ENCODE measurements around the gene ZNF708.
"Not testable (repeated sequence)": the region's sequence is repeated elsewhere in the genome, so short reads cannot be mapped to it uniquely, and the experiment has no call there.

The ZNF708 gene

GRCh38 chr19:21321134-21321533 lies 8.1 kb downstream of the ZNF708 start:
- no peak overlapping the region for H3K4me3 ChIP-seq (ENCODE audit: low read depth in 1 of 2, low read length in 2 of 2)
- no peak overlapping the region for H3K27ac ChIP-seq (ENCODE audit: low read length)
- H3K9me3 ChIP-seq (ENCODE audit: control insufficient read depth in 1 of 2, low read length in 2 of 2) = no peaks in the 10 kb centered on the region
- no peaks in the 10 kb centered on the region for H3K27me3 ChIP-seq (ENCODE audit: low read depth, low read length)
- peaks cover 0 to 3% of the 10 kb centered on the region in 2 donors for H3K36me3 ChIP-seq (ENCODE audit: control insufficient read depth in 1 of 2, insufficient read depth in 2 of 2, low read length in 2 of 2)
- H3K4me1 ChIP-seq (ENCODE audit: control insufficient read depth in 1 of 2, insufficient read depth in 2 of 2, low read length in 2 of 2) = peaks cover 3 to 21% of the 10 kb centered on the region in 2 donors

- H3K27ac ChIP-seq (ENCODE audit: low read length) = no peak overlapping the region
- H3K9me3 ChIP-seq (ENCODE audit: control insufficient read depth in 1 of 2, low read length in 2 of 2) = no peaks in the 10 kb centered on the region
- H3K4me3 ChIP-seq (ENCODE audit: low read depth in 1 of 2, low read length in 2 of 2) = no peak overlapping the region
- H3K36me3 ChIP-seq (ENCODE audit: control insufficient read depth in 1 of 2, insufficient read depth in 2 of 2, low read length in 2 of 2) = no peaks in the 10 kb centered on the region
- no peaks in the 10 kb centered on the region for H3K27me3 ChIP-seq (ENCODE audit: low read depth, low read length)
- H3K4me1 ChIP-seq (ENCODE audit: control insufficient read depth in 1 of 2, insufficient read depth in 2 of 2, low read length in 2 of 2) = peaks cover 3 to 19% of the 10 kb centered on the region in 2 donors
Measured at GRCh38 chr19:21317821-21318220, 11.4 kb downstream of the ZNF708 start.

- H3K27me3 ChIP-seq (ENCODE audit: low read depth, low read length) = no peaks in the 10 kb centered on the region
- peak overlapping the region; percentile 64 for H3K27ac ChIP-seq (ENCODE audit: low read length)
- H3K4me1 ChIP-seq (ENCODE audit: control insufficient read depth in 1 of 2, insufficient read depth in 2 of 2, low read length in 2 of 2) = peaks cover 3 to 22% of the 10 kb centered on the region in 2 donors
- H3K4me3 ChIP-seq (ENCODE audit: low read depth in 1 of 2, low read length in 2 of 2) = no peak overlapping the region
- H3K9me3 ChIP-seq (ENCODE audit: control insufficient read depth in 1 of 2, low read length in 2 of 2) = no peaks in the 10 kb centered on the region
- peaks cover 0 to 3% of the 10 kb centered on the region in 2 donors for H3K36me3 ChIP-seq (ENCODE audit: control insufficient read depth in 1 of 2, insufficient read depth in 2 of 2, low read length in 2 of 2)
Measured at GRCh38 chr19:21314676-21315075, 14.5 kb downstream of the ZNF708 start.

GRCh38 chr19:21312807-21313206 lies 16.4 kb downstream of the ZNF708 start:
- not testable (repeated sequence) for H3K27ac ChIP-seq (ENCODE audit: low read length); H3K36me3 ChIP-seq (ENCODE audit: control insufficient read depth in 1 of 2, insufficient read depth in 2 of 2, low read length in 2 of 2)
- H3K4me1 ChIP-seq (ENCODE audit: control insufficient read depth in 1 of 2, insufficient read depth in 2 of 2, low read length in 2 of 2) = peaks cover under 1 to 17% of the 10 kb centered on the region in 2 donors

DNA sequence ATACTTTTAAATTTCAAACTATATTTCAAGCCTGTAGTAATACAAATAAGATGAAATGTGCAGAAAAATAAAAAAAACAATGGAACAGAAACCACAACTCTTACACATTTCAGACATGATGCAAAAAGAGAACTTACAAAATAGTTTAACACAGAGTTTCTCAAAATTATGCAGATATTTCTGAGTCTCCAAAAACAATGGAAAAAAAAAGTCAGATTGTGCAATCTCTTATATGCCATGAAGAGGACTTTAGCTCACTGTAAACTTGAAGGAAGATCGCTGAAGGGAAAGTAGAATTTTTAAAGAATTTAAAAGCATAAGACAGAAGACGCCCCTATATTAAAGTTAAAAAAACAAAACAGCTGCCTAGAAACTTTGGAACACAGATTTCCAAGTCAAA lies 20.4 kb downstream of the ZNF708 start:
- H3K36me3 ChIP-seq (ENCODE audit: control insufficient read depth in 1 of 2, insufficient read depth in 2 of 2, low read length in 2 of 2) = peaks cover 12 to 23% of the 10 kb centered on the region in 2 donors
- no peaks in the 10 kb centered on the region for H3K9me3 ChIP-seq (ENCODE audit: control insufficient read depth in 1 of 2, low read length in 2 of 2)
- H3K4me1 ChIP-seq (ENCODE audit: control insufficient read depth in 1 of 2, insufficient read depth in 2 of 2, low read length in 2 of 2) = peaks cover 0 to 3% of the 10 kb centered on the region in 2 donors
- H3K27ac ChIP-seq (ENCODE audit: low read length) = no peak overlapping the region
- H3K27me3 ChIP-seq (ENCODE audit: low read depth, low read length) = no peaks in the 10 kb centered on the region
- H3K4me3 ChIP-seq (ENCODE audit: low read depth in 1 of 2, low read length in 2 of 2) = no peak overlapping the region

More at GRCh38 chr19:21312807-21313206, 16.4 kb downstream of the ZNF708 start:
- not testable (repeated sequence) for H3K9me3 ChIP-seq (ENCODE audit: control insufficient read depth in 1 of 2, low read length in 2 of 2); H3K4me3 ChIP-seq (ENCODE audit: low read depth in 1 of 2, low read length in 2 of 2); H3K27me3 ChIP-seq (ENCODE audit: low read depth, low read length)

- not testable (repeated sequence) for H3K4me1 ChIP-seq (ENCODE audit: control insufficient read depth in 1 of 2, insufficient read depth in 2 of 2, low read length in 2 of 2); H3K4me3 ChIP-seq (ENCODE audit: low read depth in 1 of 2, low read length in 2 of 2); H3K27ac ChIP-seq (ENCODE audit: low read length); H3K27me3 ChIP-seq (ENCODE audit: low read depth, low read length); H3K9me3 ChIP-seq (ENCODE audit: control insufficient read depth in 1 of 2, low read length in 2 of 2)
- H3K36me3 ChIP-seq (ENCODE audit: control insufficient read depth in 1 of 2, insufficient read depth in 2 of 2, low read length in 2 of 2) = peaks cover 9 to 29% of the 10 kb centered on the region in 2 donors
Measured at GRCh38 chr19:21306881-21307479, 22.2 kb downstream of the ZNF708 start.

GRCh38 chr19:21293768-21294167 lies 35.4 kb downstream of the ZNF708 start:
- peaks cover 5 to 35% of the 10 kb centered on the region in 2 donors for H3K36me3 ChIP-seq (ENCODE audit: control insufficient read depth in 1 of 2, insufficient read depth in 2 of 2, low read length in 2 of 2)
- not testable (repeated sequence) for H3K4me1 ChIP-seq (ENCODE audit: control insufficient read depth in 1 of 2, insufficient read depth in 2 of 2, low read length in 2 of 2); H3K4me3 ChIP-seq (ENCODE audit: low read depth in 1 of 2, low read length in 2 of 2); H3K27ac ChIP-seq (ENCODE audit: low read length); H3K27me3 ChIP-seq (ENCODE audit: low read depth, low read length)
- peaks cover 5 to 13% of the 10 kb centered on the region in 2 donors for H3K9me3 ChIP-seq (ENCODE audit: control insufficient read depth in 1 of 2, low read length in 2 of 2)

DNA sequence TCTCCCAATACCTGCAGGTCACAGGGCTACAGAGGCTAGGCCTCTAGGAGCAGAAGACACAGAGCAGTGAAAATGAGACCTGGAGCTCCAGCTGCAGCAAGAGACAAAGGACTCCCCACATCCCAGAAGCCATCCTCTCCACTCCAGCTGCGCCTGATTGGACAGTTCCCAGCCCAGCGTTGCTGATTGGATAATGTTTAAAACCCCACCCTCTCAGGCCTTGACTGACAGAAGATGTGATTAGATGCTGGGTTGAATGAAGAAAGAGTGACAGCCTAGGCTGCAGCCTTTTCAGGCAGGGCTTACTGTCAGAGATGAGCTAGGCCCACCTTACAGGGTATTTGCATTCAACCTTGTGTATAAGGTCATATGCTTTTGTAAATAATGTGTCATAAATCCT lies 59.4 kb downstream of the ZNF708 start:
- H3K36me3 ChIP-seq (ENCODE audit: control insufficient read depth in 1 of 2, insufficient read depth in 2 of 2, low read length in 2 of 2) = no peaks in the 10 kb centered on the region
- H3K27ac ChIP-seq (ENCODE audit: low read length) = no peak overlapping the region
- H3K4me1 ChIP-seq (ENCODE audit: control insufficient read depth in 1 of 2, insufficient read depth in 2 of 2, low read length in 2 of 2) = no peaks in the 10 kb centered on the region
- no peak overlapping the region for H3K4me3 ChIP-seq (ENCODE audit: low read depth in 1 of 2, low read length in 2 of 2)
- H3K27me3 ChIP-seq (ENCODE audit: low read depth, low read length) = no peaks in the 10 kb centered on the region
- H3K9me3 ChIP-seq (ENCODE audit: control insufficient read depth in 1 of 2, low read length in 2 of 2) = peaks cover 6 to 10% of the 10 kb centered on the region in 2 donors

GRCh38 chr19:21264891-21265290 lies 64.3 kb downstream of the ZNF708 start:
- H3K27me3 ChIP-seq (ENCODE audit: low read depth, low read length) = no peaks in the 10 kb centered on the region
- H3K27ac ChIP-seq (ENCODE audit: low read length) = no peak overlapping the region
- no peaks in the 10 kb centered on the region for H3K4me1 ChIP-seq (ENCODE audit: control insufficient read depth in 1 of 2, insufficient read depth in 2 of 2, low read length in 2 of 2)
- no peak overlapping the region for H3K4me3 ChIP-seq (ENCODE audit: low read depth in 1 of 2, low read length in 2 of 2)
- H3K9me3 ChIP-seq (ENCODE audit: control insufficient read depth in 1 of 2, low read length in 2 of 2) = peaks cover 0 to 6% of the 10 kb centered on the region in 2 donors
- H3K36me3 ChIP-seq (ENCODE audit: control insufficient read depth in 1 of 2, insufficient read depth in 2 of 2, low read length in 2 of 2) = no peaks in the 10 kb centered on the region

DNA sequence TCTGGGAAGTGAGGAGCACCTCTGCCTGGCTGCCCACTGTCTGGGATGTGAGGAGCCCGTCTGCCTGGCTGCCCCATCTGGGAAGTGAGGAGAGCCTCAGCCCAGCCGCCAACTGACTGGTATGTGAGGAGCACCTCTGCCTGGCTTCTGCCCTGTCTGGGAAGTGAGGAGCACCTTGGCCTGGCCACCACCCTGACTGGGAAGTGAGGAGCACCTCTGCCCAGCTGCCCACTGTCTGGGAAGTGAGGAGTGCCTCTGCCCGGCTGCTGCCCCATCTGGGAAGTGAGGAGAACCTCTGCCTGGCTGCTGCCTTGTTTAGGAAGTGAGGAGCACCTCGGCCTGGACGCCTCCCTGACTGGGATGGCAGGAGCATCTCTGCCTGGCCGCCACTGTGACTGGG lies 64.8 kb downstream of the ZNF708 start:
- no peaks in the 10 kb centered on the region for H3K4me1 ChIP-seq (ENCODE audit: control insufficient read depth in 1 of 2, insufficient read depth in 2 of 2, low read length in 2 of 2)
- no peak overlapping the region for H3K4me3 ChIP-seq (ENCODE audit: low read depth in 1 of 2, low read length in 2 of 2)
- H3K27ac ChIP-seq (ENCODE audit: low read length) = no peak overlapping the region
- H3K9me3 ChIP-seq (ENCODE audit: control insufficient read depth in 1 of 2, low read length in 2 of 2) = peaks cover 0 to 6% of the 10 kb centered on the region in 2 donors
- no peaks in the 10 kb centered on the region for H3K36me3 ChIP-seq (ENCODE audit: control insufficient read depth in 1 of 2, insufficient read depth in 2 of 2, low read length in 2 of 2)
- H3K27me3 ChIP-seq (ENCODE audit: low read depth, low read length) = no peaks in the 10 kb centered on the region

GRCh38 chr19:21260848-21261381 lies 68.3 kb downstream of the ZNF708 start:
- H3K4me3 ChIP-seq (ENCODE audit: low read depth in 1 of 2, low read length in 2 of 2); H3K9me3 ChIP-seq (ENCODE audit: control insufficient read depth in 1 of 2, low read length in 2 of 2); H3K36me3 ChIP-seq (ENCODE audit: control insufficient read depth in 1 of 2, insufficient read depth in 2 of 2, low read length in 2 of 2); H3K27me3 ChIP-seq (ENCODE audit: low read depth, low read length); H3K4me1 ChIP-seq (ENCODE audit: control insufficient read depth in 1 of 2, insufficient read depth in 2 of 2, low read length in 2 of 2); H3K27ac ChIP-seq (ENCODE audit: low read length): not testable (repeated sequence)
